Mucosa of gallbladder (tissue), 1 donor: Measurements from ENCODE around the gene DAB2IP. TPM values are rescaled to one million over a fixed set of nuclear protein-coding genes. Genes with fewer than 3 reads are reported as not detected.

Source experiments
- DNase-seq: peaks from one replicate; pipeline ENCODE4 v3.0.0-alpha.2; 2020; ENCODE audit warnings: low spot score
- total RNA-seq: library from RNA; stranded (reverse); gene quantifications from one replicate; pipeline ENCODE4 v1.2.1, GENCODE V29; 2021
- donor health status: DM: no; HTN: no; CAD: no.

DAB2IP gene
- total RNA-seq, 1 donor from 2014 or later = 114 TPM

GRCh38 chr9:121743441-121744001 lies 92.1 kb downstream of the DAB2IP start:
- DNase-seq = peak; percentile 84

DNA sequence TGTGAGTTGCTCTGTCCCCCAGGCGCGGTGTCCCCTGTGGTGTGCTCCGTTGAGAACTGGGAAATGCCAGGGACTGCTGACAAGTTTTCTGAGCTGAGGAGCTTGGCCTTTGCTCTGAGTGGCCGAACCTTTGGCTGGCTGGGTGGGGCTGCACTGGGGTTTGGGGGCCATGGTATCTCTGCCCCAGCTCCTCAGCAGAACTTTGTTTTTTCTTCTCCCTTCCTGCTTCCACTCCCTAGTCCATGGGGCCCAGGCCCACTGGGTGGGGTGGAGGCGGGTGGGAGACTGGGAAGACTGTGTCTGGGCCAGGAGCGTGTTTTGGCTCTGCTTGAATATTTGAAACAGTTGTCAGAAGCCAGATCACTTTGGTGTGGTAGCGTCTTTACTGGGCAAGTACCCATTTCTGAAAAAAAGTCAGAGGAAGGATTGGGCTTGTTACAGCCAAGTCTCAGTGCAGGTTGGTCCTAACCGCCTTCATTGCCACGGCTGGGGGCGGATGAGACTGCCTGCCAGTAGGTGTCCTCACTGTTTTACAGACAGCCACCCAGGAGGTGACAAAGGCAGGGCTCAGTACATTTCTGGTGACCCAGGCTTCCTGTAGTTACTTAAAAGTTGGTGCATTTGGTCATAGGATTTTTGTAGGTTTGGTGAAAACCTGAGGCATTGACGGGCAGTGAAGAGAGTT lies 92.7 kb downstream of the DAB2IP start:
- peak; percentile 69 for DNase-seq

- no peak for DNase-seq
These were observed 93.4 kb downstream of the DAB2IP start for GRCh38 chr9:121744687-121745395.

GRCh38 chr9:121745396-121745695 lies 93.9 kb downstream of the DAB2IP start:
- DNase-seq = no peak

DNA sequence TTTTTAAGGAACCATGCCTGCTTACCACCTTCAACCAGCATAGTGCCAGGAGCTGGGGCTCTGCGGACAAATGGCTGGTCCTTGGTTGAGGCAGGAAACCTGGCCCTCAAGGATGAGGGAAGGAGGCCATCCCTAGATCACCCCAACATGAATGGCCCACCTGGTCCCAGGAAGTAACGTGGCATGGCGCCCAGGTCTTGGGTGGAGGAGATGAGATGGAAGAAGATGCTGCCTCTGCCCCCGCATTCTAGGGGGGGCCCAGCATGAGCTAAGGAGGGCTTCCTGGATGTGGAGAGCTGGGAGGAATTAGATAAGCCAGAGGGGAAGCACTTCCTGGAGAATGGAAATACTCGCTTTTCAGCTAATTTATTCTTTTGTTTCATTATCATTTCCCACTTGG lies 95.0 kb downstream of the DAB2IP start:
- DNase-seq = no peak

GRCh38 chr9:121746866-121747265 lies 95.4 kb downstream of the DAB2IP start:
- DNase-seq = no peak

- DNase-seq = no peak
These were observed 96.6 kb downstream of the DAB2IP start for GRCh38 chr9:121748074-121748473.

DNA sequence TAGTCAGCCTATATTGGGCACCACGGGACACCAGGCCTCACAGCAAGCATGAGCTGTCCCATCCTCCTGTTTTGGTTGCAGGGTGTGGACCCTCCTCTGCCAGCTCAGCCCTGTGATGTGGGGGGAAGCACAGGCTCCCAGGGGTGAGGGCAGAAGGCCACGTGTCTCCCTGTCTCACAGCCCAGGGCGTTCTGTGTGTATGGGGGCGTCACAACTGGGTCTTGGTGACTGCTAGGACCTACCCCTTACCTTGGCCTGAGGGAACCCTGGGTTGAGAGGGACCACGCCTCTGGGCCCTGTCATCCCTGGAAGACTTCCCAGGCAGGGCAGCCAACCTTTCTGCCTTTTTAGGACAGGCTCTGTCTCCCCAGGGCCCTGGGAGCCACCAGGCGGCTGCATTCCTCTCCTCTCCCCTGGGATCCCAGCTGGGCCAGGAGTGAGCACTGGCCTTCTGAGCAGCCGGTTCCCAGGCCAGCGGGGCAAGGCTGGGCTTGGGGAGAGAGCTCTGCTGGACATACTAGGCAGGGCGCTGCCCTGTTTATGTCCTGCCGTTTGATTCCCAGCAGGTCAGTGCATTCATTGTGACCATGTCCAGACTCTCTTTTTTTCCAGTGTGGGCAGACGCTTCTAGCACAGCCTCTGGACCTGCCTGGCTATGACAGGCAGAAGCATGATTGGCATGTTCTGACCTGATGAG lies 97.4 kb downstream of the DAB2IP start:
- no peak for DNase-seq

DNA sequence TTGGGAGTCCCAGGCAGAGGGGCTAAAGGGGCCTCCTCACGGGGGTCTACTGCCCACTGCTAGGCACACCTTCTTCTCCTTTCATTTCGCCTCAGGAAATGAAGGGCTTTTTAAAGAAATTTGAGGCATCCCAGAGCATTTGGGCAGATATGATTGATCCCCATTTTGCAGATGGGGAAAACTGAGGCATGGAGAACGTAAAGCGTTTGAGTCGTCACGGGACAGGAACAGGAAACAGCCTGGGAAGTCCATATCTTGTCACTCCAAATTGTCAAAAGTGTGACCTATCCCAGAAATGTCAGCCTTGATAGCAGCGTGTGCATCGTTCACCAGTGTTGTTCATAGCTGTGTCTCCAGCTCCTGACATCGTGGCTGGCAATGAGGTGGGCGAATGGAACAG lies 98.2 kb downstream of the DAB2IP start:
- no peak for DNase-seq

DNA sequence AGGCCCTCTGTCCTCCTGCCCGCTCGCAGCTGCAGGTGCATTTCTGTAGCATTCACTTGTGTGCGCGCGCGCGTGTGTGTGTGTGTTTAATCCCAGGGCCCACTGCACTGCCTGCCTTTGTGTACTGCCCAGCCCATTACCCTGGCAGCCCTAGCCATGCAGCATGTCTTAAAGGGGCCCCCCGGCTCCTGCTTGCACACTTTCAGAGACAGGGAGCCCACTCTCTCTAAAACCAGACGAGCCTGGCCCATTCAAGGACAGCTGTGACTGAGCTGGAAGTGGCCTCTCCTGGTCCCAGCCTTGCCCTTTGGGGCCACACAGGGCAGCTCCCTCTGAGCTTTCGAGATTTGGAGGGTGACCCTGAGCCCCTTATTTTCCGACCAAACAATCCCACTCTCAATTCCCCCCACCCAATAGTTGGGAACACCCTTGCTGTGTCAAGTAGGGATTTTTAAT lies 98.9 kb downstream of the DAB2IP start:
- no peak for DNase-seq

- DNase-seq = no peak
These were observed 99.5 kb downstream of the DAB2IP start for GRCh38 chr9:121750715-121751623.

GRCh38 chr9:121751686-121752445 lies 100.4 kb downstream of the DAB2IP start:
- DNase-seq = no peak

GRCh38 chr9:121752929-121753328 lies 101.5 kb downstream of the DAB2IP start:
- no peak for DNase-seq

GRCh38 chr9:121753802-121754654 lies 102.6 kb downstream of the DAB2IP start:
- DNase-seq = no peak

GRCh38 chr9:121754655-121755436 lies 103.4 kb downstream of the DAB2IP start:
- DNase-seq = no peak

DNA sequence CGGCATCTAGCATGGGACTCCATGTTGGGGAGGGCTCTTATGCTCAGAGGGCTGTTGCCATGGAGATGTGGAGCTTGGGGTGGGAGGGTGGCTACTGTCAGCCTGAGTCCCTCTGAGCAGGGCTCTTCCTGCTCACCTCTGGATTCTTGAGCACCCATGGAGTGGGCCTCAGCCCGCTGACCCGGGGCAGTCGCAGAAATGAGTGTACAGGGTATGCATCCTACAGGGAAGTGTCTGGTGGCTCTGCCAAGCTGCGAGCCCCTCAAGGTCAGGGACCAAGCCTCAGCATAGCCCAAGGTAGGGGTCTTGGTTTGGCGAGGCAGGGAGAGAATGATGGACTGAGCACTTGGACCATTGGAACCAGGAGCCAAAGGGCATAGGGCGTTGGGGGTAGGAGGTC lies 104.1 kb downstream of the DAB2IP start:
- DNase-seq = no peak

- DNase-seq = no peak
These were observed 105.2 kb downstream of the DAB2IP start for GRCh38 chr9:121756474-121757280.

DNA sequence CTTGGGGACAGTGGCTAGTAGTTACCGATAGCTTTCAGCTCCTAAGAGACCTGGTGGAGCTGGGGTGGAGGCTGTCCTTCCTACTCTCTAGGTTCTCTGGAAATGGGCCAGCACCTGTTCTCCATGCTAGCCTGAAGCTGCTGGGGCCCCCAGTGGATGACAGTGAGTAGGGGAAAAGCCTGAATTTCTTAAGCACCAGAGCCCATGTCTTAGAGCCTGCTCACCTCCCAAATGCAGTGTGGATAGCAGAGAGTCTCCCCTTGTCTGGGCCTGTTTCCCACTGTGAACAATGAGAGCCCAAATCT lies 105.8 kb downstream of the DAB2IP start:
- no peak for DNase-seq
